C4-2B (cell line): Measurements from ENCODE around the gene ETV6.

ENCODE experiments used
- ZFX ChIP-seq: fragments of 450-650 bp; IDR thresholded peaks from 2 replicates; pipeline ENCODE4 v1.6.1; 2017
- TF ChIP-seq, protein P1 (sequence below): fragments of 450-650 bp; conservative IDR thresholded peaks from 2 replicates; pipeline ENCODE4 v1.5.1; 2017; ENCODE audit warnings: mild to moderate bottlenecking

DNA sequence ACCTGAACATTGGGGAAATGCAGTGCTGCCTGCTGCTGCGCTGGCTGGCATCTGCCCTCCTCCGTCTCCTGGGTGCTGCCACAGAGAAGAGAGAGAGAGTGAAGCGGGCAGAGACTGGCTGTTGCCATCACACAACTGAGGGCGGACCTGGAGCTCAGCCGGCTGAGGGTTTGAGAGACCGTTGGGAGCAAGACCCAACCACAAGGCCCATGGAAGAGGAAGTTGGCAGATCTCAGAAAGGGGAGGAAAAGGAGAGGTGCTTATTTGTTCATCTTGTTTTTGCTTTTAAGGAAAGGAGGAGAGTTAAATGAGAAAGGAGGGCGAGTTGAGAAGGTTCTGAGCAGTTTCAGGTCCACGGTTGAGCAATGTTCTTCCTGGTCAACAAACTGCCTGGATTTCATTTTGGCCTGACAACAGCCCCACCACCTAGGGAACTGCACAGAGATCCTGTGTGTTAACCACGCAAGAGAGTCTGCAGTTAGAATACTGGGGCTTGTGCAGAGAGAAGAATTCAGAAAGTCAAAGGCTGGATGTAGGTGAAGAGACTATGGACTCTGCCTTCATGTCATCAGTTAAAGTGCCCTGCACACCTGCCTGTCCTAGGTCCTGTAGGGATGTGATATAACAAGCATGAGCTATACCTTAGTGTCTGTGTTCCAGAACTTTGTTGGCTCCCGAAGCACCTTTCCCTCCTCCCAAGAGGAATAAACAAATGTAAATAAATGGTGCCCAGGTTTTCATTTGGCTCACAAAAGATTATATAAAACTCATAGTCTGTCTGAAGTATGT is 124.6 kb downstream of the ETV6 start:
- TF ChIP-seq, protein P1, sequence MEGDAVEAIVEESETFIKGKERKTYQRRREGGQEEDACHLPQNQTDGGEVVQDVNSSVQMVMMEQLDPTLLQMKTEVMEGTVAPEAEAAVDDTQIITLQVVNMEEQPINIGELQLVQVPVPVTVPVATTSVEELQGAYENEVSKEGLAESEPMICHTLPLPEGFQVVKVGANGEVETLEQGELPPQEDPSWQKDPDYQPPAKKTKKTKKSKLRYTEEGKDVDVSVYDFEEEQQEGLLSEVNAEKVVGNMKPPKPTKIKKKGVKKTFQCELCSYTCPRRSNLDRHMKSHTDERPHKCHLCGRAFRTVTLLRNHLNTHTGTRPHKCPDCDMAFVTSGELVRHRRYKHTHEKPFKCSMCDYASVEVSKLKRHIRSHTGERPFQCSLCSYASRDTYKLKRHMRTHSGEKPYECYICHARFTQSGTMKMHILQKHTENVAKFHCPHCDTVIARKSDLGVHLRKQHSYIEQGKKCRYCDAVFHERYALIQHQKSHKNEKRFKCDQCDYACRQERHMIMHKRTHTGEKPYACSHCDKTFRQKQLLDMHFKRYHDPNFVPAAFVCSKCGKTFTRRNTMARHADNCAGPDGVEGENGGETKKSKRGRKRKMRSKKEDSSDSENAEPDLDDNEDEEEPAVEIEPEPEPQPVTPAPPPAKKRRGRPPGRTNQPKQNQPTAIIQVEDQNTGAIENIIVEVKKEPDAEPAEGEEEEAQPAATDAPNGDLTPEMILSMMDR: no peak
- no peak for TF ChIP-seq ZFX
